ENCODE measurements around the gene FRAT1. TPM values are rescaled to one million over a fixed set of nuclear protein-coding genes. Genes with fewer than 3 reads are reported as not detected.

Gene FRAT1
- polyA plus RNA-seq, 1 donor (not counting 4 experiments of a cell fraction or from before 2014, with no cell fraction given): 0.34 TPM

- Histone ChIP-seq H3K4me2 (ENCODE audit: control insufficient read depth, extremely low read depth, insufficient read depth, low read depth, low read length) (no peak overlapping the region), H3K4me1 (ENCODE audit: control insufficient read depth, extremely low read depth, insufficient read depth, low read length) (peaks cover 3% of the 10 kb centered on the region)
Measured at GRCh38 chr10:97314671-97315070, 4.4 kb upstream of the FRAT1 start.

GRCh38 chr10:97319671-97320479 lies 804 bp downstream of the FRAT1 start:
- peak overlapping the region; percentile 70 to 80 (median 79) for H3K4me3 ChIP-seq (ENCODE audit: control insufficient read depth in 2 of 3, extremely low read depth in 1 of 3, insufficient read depth in 2 of 3, low read depth in 1 of 3, low read length in 3 of 3)
- no peak for DNase-seq (ENCODE audit: low read depth, low spot score)
- dilution Hi-C loops (cut with MboI; ENCODE audit: extremely low pct_ligation_motif_present, low sequenced_read_pairs): no loop called here

More at GRCh38 chr10:97314671-97315070, 4.4 kb upstream of the FRAT1 start:
- no peaks in the 10 kb centered on the region for H4K20me1 ChIP-seq (ENCODE audit: control insufficient read depth, extremely low read depth, insufficient read depth, low read length)
- FAIRE-seq: no peak
- no peak overlapping the region for H2AFZ ChIP-seq (ENCODE audit: control insufficient read depth, low read length)
- H3K9me3 ChIP-seq (ENCODE audit: control insufficient read depth, low read depth, low read length): no peaks in the 10 kb centered on the region
- no peaks in the 10 kb centered on the region for H3K36me3 ChIP-seq (ENCODE audit: control insufficient read depth in 2 of 2, extremely low read depth in 1 of 2, insufficient read depth in 2 of 2, low read length in 2 of 2)
- no peak for DNase-seq (ENCODE audit: low read depth, low spot score)
- H3K27ac ChIP-seq (ENCODE audit: control insufficient read depth, insufficient read depth, low read length): no peak overlapping the region
- no peak overlapping the region for H3K4me3 ChIP-seq (ENCODE audit: control insufficient read depth in 2 of 3, extremely low read depth in 1 of 3, insufficient read depth in 2 of 3, low read depth in 1 of 3, low read length in 3 of 3)
- TF ChIP-seq EZH2 (IDR thresholded peaks at IDR 0.05; ENCODE audit: low read length) (no peak), CTCF (optimal IDR thresholded peaks at IDR 0.05 in 1 of 3, IDR thresholded peaks at IDR 0.05 in 1 of 3, conservative IDR thresholded peaks at IDR 0.05 in 1 of 3; ENCODE audit: extremely low read depth in 1 of 3, insufficient read depth in 2 of 3, low read length in 3 of 3) (no peak)
- H3K9ac ChIP-seq (ENCODE audit: control insufficient read depth, extremely low read depth, insufficient read depth, low read length): no peak overlapping the region
- dilution Hi-C loops (cut with MboI; ENCODE audit: extremely low pct_ligation_motif_present, low sequenced_read_pairs): no loop called here
- no peaks in the 10 kb centered on the region for H3K9me1 ChIP-seq (ENCODE audit: control insufficient read depth, extremely low read depth, insufficient read depth, low read length)
- H3K79me2 ChIP-seq (ENCODE audit: control insufficient read depth, insufficient read depth, low read length): no peaks in the 10 kb centered on the region
- H3K27me3 ChIP-seq (ENCODE audit: control insufficient read depth, extremely low read depth, insufficient read depth, low read length): no peaks in the 10 kb centered on the region

More at GRCh38 chr10:97319671-97320479, 804 bp downstream of the FRAT1 start:
- H3K9ac ChIP-seq (ENCODE audit: control insufficient read depth, extremely low read depth, insufficient read depth, low read length): peak overlapping the region; percentile 99
- peak; percentile 43 for TF ChIP-seq EZH2 (IDR thresholded peaks at IDR 0.05; ENCODE audit: low read length)
- peak in 1 of 3 experiments; percentile 24 for TF ChIP-seq CTCF (optimal IDR thresholded peaks at IDR 0.05 in 1 of 3, IDR thresholded peaks at IDR 0.05 in 1 of 3, conservative IDR thresholded peaks at IDR 0.05 in 1 of 3; ENCODE audit: extremely low read depth in 1 of 3, insufficient read depth in 2 of 3, low read length in 3 of 3)
- no peaks in the 10 kb centered on the region for H4K20me1 ChIP-seq (ENCODE audit: control insufficient read depth, extremely low read depth, insufficient read depth, low read length)
- no peaks in the 10 kb centered on the region for H3K36me3 ChIP-seq (ENCODE audit: control insufficient read depth in 2 of 2, extremely low read depth in 1 of 2, insufficient read depth in 2 of 2, low read length in 2 of 2)
- H3K9me1 ChIP-seq (ENCODE audit: control insufficient read depth, extremely low read depth, insufficient read depth, low read length): no peaks in the 10 kb centered on the region
- no peaks in the 10 kb centered on the region for H3K79me2 ChIP-seq (ENCODE audit: control insufficient read depth, insufficient read depth, low read length)
- no peak overlapping the region for H3K27ac ChIP-seq (ENCODE audit: control insufficient read depth, insufficient read depth, low read length)
- H3K9me3 ChIP-seq (ENCODE audit: control insufficient read depth, low read depth, low read length): no peaks in the 10 kb centered on the region
- H3K4me1 ChIP-seq (ENCODE audit: control insufficient read depth, extremely low read depth, insufficient read depth, low read length): peaks cover 11% of the 10 kb centered on the region
- no peak for FAIRE-seq
- peak overlapping the region; percentile 96 for H3K4me2 ChIP-seq (ENCODE audit: control insufficient read depth, extremely low read depth, insufficient read depth, low read depth, low read length)
- H2AFZ ChIP-seq (ENCODE audit: control insufficient read depth, low read length): peak overlapping the region; percentile 70
- peaks cover 10% of the 10 kb centered on the region for H3K27me3 ChIP-seq (ENCODE audit: control insufficient read depth, extremely low read depth, insufficient read depth, low read length)
